ENCODE measurements around the gene NUMBL. TPM values are rescaled to one million over a fixed set of nuclear protein-coding genes. Genes with fewer than 3 reads are reported as not detected.
"Not testable (repeated sequence)": the region's sequence is repeated elsewhere in the genome, so short reads cannot be mapped to it uniquely, and the experiment has no call there.

Gene NUMBL
- total RNA-seq, 1 donor from 2014 or later: 6.4 TPM

DNA sequence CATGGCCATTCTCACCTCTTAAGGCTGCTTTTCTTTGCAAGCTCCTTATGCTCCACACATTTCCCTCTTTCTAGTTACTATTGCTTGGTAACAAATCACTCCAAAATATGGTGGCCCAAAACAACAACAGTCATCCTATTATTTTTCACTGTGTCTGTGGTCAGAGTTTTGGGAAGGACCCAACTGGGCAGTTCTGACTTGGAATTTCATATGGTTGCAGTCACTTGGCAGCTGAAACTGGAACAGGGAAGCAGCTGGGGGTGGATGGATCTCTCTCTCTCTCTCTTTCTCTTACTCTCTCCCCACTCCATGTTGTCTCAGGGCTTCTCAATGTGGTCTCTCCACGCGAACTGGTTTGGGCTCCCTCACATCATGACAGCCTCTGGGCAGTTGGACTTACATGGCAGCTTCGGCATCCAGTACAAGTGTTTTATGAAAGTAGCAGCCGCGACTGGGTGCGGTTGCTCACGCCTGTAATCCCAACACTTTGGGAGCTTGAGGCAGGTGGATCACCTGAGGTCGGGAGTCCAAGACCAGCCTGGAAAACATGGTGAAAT is 39.6 kb downstream of the NUMBL start:
- no peak for DNase-seq (ENCODE audit: low spot score)
- Histone ChIP-seq H3K4me3 (no peak overlapping the region), H3K9ac (no peak overlapping the region), H3K4me2 (no peak overlapping the region), H2AFZ (replicated peaks) (no peak overlapping the region), H3K9me3 (ENCODE audit: low read depth) (no peaks in the 10 kb centered on the region), H3K79me2 (ENCODE audit: low read depth) (no peaks in the 10 kb centered on the region), H4K20me1 (ENCODE audit: low read depth) (no peaks in the 10 kb centered on the region), H3K27me3 (no peaks in the 10 kb centered on the region), H3F3A (ENCODE audit: low read depth) (no peaks in the 10 kb centered on the region), H3K27ac (no peak overlapping the region), H3K36me3 (no peaks in the 10 kb centered on the region), H3K4me1 (no peaks in the 10 kb centered on the region)
- TF ChIP-seq EZH2phosphoT487 (IDR thresholded peaks at IDR 0.05) (no peak), EZH2 (IDR thresholded peaks at IDR 0.05) (no peak)
- TF ChIP-seq, protein P1, sequence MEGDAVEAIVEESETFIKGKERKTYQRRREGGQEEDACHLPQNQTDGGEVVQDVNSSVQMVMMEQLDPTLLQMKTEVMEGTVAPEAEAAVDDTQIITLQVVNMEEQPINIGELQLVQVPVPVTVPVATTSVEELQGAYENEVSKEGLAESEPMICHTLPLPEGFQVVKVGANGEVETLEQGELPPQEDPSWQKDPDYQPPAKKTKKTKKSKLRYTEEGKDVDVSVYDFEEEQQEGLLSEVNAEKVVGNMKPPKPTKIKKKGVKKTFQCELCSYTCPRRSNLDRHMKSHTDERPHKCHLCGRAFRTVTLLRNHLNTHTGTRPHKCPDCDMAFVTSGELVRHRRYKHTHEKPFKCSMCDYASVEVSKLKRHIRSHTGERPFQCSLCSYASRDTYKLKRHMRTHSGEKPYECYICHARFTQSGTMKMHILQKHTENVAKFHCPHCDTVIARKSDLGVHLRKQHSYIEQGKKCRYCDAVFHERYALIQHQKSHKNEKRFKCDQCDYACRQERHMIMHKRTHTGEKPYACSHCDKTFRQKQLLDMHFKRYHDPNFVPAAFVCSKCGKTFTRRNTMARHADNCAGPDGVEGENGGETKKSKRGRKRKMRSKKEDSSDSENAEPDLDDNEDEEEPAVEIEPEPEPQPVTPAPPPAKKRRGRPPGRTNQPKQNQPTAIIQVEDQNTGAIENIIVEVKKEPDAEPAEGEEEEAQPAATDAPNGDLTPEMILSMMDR (IDR thresholded peaks at IDR 0.05): no peak
- H3K27ac Mint-ChIP-seq: no peak overlapping the region
- H3K4me3 Mint-ChIP-seq: no peak overlapping the region
- peaks cover 3% of the 10 kb centered on the region for H3K4me1 Mint-ChIP-seq
- H3K36me3 Mint-ChIP-seq: no peaks in the 10 kb centered on the region
- H3K9me3 Mint-ChIP-seq: no peaks in the 10 kb centered on the region
- peaks cover 7% of the 10 kb centered on the region for H3K27me3 Mint-ChIP-seq (ENCODE audit: insufficient read depth, low read depth)

DNA sequence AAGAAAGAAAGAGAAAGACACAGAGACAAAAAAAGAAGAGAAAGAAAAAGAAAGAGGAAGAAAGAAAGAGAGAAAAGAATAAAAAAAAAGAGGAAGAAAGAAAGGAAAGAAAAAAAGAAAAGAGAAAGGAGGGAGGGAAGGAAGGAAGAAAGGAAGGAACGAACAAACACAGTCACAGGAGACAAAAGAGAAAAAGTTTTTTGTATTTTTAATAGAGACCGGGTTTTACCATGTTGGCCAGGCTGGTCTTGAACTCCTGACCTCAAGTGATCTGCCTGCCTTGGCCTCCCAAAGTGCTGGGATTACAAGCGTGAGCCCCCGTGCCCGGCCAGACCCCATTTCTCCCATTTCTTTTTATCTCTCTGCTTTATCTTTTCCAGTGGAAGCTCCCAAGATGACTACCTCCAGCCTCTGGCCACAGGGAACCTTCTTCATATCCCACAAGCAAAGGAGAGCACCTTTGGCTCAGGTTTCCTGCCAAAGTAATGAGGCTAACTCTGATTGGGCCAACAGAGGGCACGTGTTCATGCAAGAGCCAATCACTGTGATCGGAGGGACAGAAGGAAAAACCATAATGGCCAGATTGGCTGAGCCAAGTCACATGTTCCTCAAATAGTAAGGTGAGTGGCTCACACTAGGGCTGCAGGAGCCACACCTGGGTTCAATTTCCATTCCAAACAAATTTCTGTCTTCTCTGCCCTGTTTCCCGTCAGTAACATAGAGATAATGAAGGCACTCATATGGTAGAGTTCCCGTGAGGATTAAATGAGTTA is 40.4 kb downstream of the NUMBL start:
- not testable (repeated sequence) for H3K9ac ChIP-seq; H3K79me2 ChIP-seq (ENCODE audit: low read depth); H3K4me2 ChIP-seq; H3K27ac ChIP-seq; H2AFZ ChIP-seq (replicated peaks); H3K9me3 ChIP-seq (ENCODE audit: low read depth); H4K20me1 ChIP-seq (ENCODE audit: low read depth); H3K27me3 Mint-ChIP-seq (ENCODE audit: insufficient read depth, low read depth); H3K9me3 Mint-ChIP-seq; H3K36me3 ChIP-seq; H3K27me3 ChIP-seq; H3K4me1 ChIP-seq; DNase-seq (ENCODE audit: low spot score); H3K4me1 Mint-ChIP-seq; H3K27ac Mint-ChIP-seq; H3F3A ChIP-seq (ENCODE audit: low read depth); H3K4me3 ChIP-seq; H3K36me3 Mint-ChIP-seq; H3K4me3 Mint-ChIP-seq

DNA sequence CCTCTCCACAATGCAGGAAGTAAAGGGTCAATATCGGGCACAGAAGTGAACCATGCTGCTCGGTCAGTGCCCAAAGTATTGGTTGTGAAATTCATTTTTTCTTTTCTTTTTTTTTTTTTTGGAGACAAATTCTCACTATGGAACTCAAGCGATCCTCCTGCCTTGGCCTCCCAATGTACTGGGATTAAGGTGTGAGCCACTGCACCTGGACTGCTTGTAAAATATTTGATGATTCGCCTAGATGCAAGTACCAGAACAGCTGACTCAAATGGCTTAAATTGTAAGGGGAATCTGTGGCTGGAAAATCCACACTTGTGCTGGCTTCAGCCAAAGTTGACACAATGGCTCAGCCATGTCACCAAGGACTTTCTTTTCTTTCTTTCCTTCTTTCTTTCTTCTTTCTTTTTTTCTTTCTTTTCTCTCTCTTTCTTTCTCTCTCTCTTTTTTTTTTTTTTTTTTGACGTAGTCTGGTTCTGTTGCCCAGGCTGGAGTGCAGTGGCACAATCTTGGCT is 43.7 kb downstream of the NUMBL start:
- Histone ChIP-seq H3K9me3 (ENCODE audit: low read depth) (no peaks in the 10 kb centered on the region), H2AFZ (replicated peaks) (no peak overlapping the region), H3K4me3 (no peak overlapping the region), H3K4me1 (no peaks in the 10 kb centered on the region), H3K36me3 (no peaks in the 10 kb centered on the region), H3K27me3 (no peaks in the 10 kb centered on the region), H3F3A (ENCODE audit: low read depth) (no peaks in the 10 kb centered on the region), H4K20me1 (ENCODE audit: low read depth) (no peaks in the 10 kb centered on the region), H3K79me2 (ENCODE audit: low read depth) (no peaks in the 10 kb centered on the region), H3K4me2 (no peak overlapping the region), H3K9ac (no peak overlapping the region), H3K27ac (no peak overlapping the region)
- H3K27ac Mint-ChIP-seq: no peak overlapping the region
- no peak for TF ChIP-seq EZH2 (IDR thresholded peaks at IDR 0.05)
- no peak for TF ChIP-seq EZH2phosphoT487 (IDR thresholded peaks at IDR 0.05)
- TF ChIP-seq, protein P1 (IDR thresholded peaks at IDR 0.05): no peak
- H3K4me1 Mint-ChIP-seq: peaks cover 3% of the 10 kb centered on the region
- H3K27me3 Mint-ChIP-seq (ENCODE audit: insufficient read depth, low read depth): peaks cover 5% of the 10 kb centered on the region
- DNase-seq (ENCODE audit: low spot score): no peak
- no peak overlapping the region for H3K4me3 Mint-ChIP-seq
- H3K9me3 Mint-ChIP-seq: no peaks in the 10 kb centered on the region
- no peaks in the 10 kb centered on the region for H3K36me3 Mint-ChIP-seq

- TF ChIP-seq, protein P1 (IDR thresholded peaks at IDR 0.05): no peak
- no peak for TF ChIP-seq EZH2phosphoT487 (IDR thresholded peaks at IDR 0.05)
- no peak for TF ChIP-seq EZH2 (IDR thresholded peaks at IDR 0.05)
- Histone ChIP-seq H3K9ac (no peak overlapping the region), H3K4me3 (no peak overlapping the region), H3K4me1 (no peaks in the 10 kb centered on the region), H3K36me3 (no peaks in the 10 kb centered on the region), H3K27me3 (no peaks in the 10 kb centered on the region), H4K20me1 (ENCODE audit: low read depth) (no peaks in the 10 kb centered on the region), H3F3A (ENCODE audit: low read depth) (no peaks in the 10 kb centered on the region), H3K79me2 (ENCODE audit: low read depth) (no peaks in the 10 kb centered on the region), H3K4me2 (no peak overlapping the region), H2AFZ (replicated peaks) (no peak overlapping the region), H3K9me3 (ENCODE audit: low read depth) (no peaks in the 10 kb centered on the region), H3K27ac (no peak overlapping the region)
- H3K9me3 Mint-ChIP-seq: no peaks in the 10 kb centered on the region
- H3K36me3 Mint-ChIP-seq: no peaks in the 10 kb centered on the region
- peaks cover 3% of the 10 kb centered on the region for H3K27me3 Mint-ChIP-seq (ENCODE audit: insufficient read depth, low read depth)
- no peak overlapping the region for H3K4me3 Mint-ChIP-seq
- no peak overlapping the region for H3K27ac Mint-ChIP-seq
- no peak for DNase-seq (ENCODE audit: low spot score)
- H3K4me1 Mint-ChIP-seq: peaks cover 9% of the 10 kb centered on the region
Measured at GRCh38 chr19:40642757-40643305, 47.6 kb downstream of the NUMBL start.
